HG02970 (cell line): ENCODE data around the gene NTN1.
"Not testable (repeated sequence)": the region's sequence is repeated elsewhere in the genome, so short reads cannot be mapped to it uniquely, and the experiment has no call there.

Source experiments
- ATAC-seq: cut with Tn5 transposase; IDR thresholded peaks from one replicate; pipeline ENCODE4 v1.9.1; 2021; ENCODE audit warnings: mild to moderate bottlenecking, moderate library complexity, moderate number of reproducible peaks; ENCODE audit not compliant: unreplicated experiment, low FRiP score

Gene NTN1

GRCh38 chr17:9144502-9145249 is 123.4 kb downstream of the NTN1 start:
- ATAC-seq, result no peak

GRCh38 chr17:9146064-9146463 is 124.8 kb downstream of the NTN1 start:
- no peak for ATAC-seq

- ATAC-seq, result no peak
Observed at GRCh38 chr17:9148905-9149525, 127.7 kb downstream of the NTN1 start.

- ATAC-seq, result no peak
Observed at GRCh38 chr17:9150446-9151090, 129.3 kb downstream of the NTN1 start.

GRCh38 chr17:9151091-9151490 is 129.8 kb downstream of the NTN1 start:
- no peak for ATAC-seq

GRCh38 chr17:9151740-9152139 is 130.4 kb downstream of the NTN1 start:
- ATAC-seq, result not testable (repeated sequence)

- ATAC-seq, result no peak
Observed at GRCh38 chr17:9158544-9159452, 137.5 kb downstream of the NTN1 start.

GRCh38 chr17:9162275-9162985 is 141.1 kb downstream of the NTN1 start:
- ATAC-seq, result no peak

GRCh38 chr17:9166788-9167187 is 145.5 kb downstream of the NTN1 start:
- ATAC-seq, result no peak

- ATAC-seq, result no peak
Observed at GRCh38 chr17:9167379-9167778, 146.1 kb downstream of the NTN1 start.

- no peak for ATAC-seq
Observed at GRCh38 chr17:9169116-9169515, 147.8 kb downstream of the NTN1 start.

GRCh38 chr17:9170336-9170735 is 149.0 kb downstream of the NTN1 start:
- ATAC-seq, result no peak

GRCh38 chr17:9170853-9171252 is 149.5 kb downstream of the NTN1 start:
- no peak for ATAC-seq

GRCh38 chr17:9173386-9173983 is 152.2 kb downstream of the NTN1 start:
- no peak for ATAC-seq

- ATAC-seq, result no peak
Observed at GRCh38 chr17:9174312-9174711, 153.0 kb downstream of the NTN1 start.

GRCh38 chr17:9174779-9175574 is 153.7 kb downstream of the NTN1 start:
- no peak for ATAC-seq

GRCh38 chr17:9175700-9176467 is 154.6 kb downstream of the NTN1 start:
- no peak for ATAC-seq

GRCh38 chr17:9177212-9177611 is 155.9 kb downstream of the NTN1 start:
- ATAC-seq, result no peak
